ENCODE measurements around the gene NSA2.
"Not testable (repeated sequence)": the region's sequence is repeated elsewhere in the genome, so short reads cannot be mapped to it uniquely, and the experiment has no call there.

NSA2 gene

GRCh38 chr5:74766849-74767578 is at the start of gene NSA2, which contains the start of gene GFM2:
TSS of gene NSA2 (plus strand) at chr5:74767249. CDS start at chr5:74767361, 112 bp downstream.
TSS of gene GFM2 (minus strand) at chr5:74767117. CDS start at chr5:74763742, 3,375 bp downstream.
- TF ChIP-seq CTCF (conservative IDR thresholded peaks at IDR 0.05; ENCODE audit: low read length) = no peak
- peak within 1 kb of the TSS; percentile 96 for H3K4me3 ChIP-seq (ENCODE audit: low read length)
- DNase-seq (ENCODE audit: low read depth) = peak; percentile 92

DNA sequence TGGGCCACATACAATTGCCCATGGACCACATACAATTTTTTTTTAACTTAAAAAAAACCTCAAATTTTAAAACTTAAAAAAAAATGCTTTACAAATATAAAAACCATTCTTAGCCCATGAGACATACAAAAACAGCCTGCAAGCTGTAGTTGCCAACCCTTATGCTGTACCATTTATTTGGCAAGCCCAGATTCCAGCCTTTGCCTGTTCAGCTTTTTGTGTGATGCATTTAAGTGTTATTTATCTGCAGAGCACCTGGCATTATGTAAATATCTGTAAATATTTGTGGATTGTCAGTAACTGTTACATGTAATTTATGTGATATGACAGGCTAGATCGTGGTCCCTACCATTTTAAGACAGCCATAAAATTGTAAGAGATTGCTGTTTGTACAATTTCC is 49.5 kb upstream of the NSA2 start:
- TF ChIP-seq CTCF (conservative IDR thresholded peaks at IDR 0.05; ENCODE audit: low read length) = no peak
- no peak overlapping the region for H3K4me3 ChIP-seq (ENCODE audit: low read length)
- DNase-seq (ENCODE audit: low read depth) = no peak

DNA sequence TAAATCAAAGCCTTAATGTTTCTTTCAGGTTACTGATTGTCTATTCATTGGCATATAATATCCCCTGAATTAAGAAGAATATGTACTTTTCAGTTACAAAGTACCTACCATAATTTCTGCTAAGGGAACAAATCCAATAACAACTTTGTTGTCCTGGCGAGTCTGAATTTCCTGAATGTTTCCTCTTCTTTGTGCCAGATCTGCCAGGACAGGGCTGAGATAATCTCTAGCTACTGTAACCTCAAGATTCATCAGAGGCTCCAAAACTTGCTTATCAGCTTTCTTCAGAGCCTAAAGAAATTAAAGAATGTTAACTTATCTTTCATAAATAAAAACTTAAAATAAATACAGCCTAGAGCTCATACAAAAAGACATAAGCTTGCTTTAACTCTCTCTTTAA is 44.8 kb upstream of the NSA2 start:
- DNase-seq (ENCODE audit: low read depth) = no peak

GRCh38 chr5:74725331-74725730 is 41.7 kb upstream of the NSA2 start:
- DNase-seq (ENCODE audit: low read depth) = no peak
- no peak for TF ChIP-seq CTCF (conservative IDR thresholded peaks at IDR 0.05; ENCODE audit: low read length)
- H3K4me3 ChIP-seq (ENCODE audit: low read length) = no peak overlapping the region

More for the DNA sequence above, 44.8 kb upstream of the NSA2 start:
- no peak overlapping the region for H3K4me3 ChIP-seq (ENCODE audit: low read length)
- TF ChIP-seq CTCF (conservative IDR thresholded peaks at IDR 0.05; ENCODE audit: low read length) = no peak

DNA sequence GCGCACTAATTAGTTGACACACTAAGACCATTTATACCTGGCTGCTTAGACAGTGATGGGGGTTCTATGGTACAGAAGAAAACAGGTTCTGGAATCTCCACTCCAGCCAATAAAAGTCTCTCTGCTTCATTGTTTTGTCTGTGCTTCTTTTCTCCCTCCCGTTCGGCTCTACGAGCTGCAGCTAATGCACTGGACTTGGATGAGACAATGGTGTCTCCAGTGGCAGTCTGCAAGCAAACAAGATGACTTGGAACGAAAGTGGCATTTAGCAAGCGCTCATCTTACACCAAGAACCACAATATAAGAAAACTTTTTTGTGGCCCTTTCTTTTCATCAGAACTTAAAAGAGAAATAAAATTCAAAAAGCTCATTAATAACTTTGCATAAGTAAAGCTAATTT is 30.3 kb upstream of the NSA2 start:
- no peak for DNase-seq (ENCODE audit: low read depth)
- no peak for TF ChIP-seq CTCF (conservative IDR thresholded peaks at IDR 0.05; ENCODE audit: low read length)

DNA sequence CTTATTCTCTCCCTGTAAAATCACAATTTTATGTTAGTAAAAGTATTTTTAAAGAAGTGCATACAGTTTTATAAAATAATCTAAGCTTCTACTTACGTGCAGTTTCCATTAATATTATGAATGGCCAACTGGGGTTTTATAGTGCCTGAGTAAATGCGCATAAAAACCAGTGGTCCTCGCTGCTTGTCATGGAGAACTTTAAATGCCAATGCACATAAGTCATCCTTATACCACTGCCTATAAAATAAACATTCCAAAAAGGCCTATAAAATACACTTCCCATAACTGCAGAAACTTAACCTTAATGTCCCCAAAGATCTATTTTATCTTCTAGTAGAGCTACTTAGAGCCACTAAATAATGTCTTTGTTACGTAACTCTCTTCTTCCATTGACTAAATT is 28.6 kb upstream of the NSA2 start:
- no peak for DNase-seq (ENCODE audit: low read depth)
- H3K4me3 ChIP-seq (ENCODE audit: low read length) = no peak overlapping the region
- TF ChIP-seq CTCF (conservative IDR thresholded peaks at IDR 0.05; ENCODE audit: low read length) = no peak

More for the DNA sequence above, 30.3 kb upstream of the NSA2 start:
- H3K4me3 ChIP-seq (ENCODE audit: low read length) = no peak overlapping the region

DNA sequence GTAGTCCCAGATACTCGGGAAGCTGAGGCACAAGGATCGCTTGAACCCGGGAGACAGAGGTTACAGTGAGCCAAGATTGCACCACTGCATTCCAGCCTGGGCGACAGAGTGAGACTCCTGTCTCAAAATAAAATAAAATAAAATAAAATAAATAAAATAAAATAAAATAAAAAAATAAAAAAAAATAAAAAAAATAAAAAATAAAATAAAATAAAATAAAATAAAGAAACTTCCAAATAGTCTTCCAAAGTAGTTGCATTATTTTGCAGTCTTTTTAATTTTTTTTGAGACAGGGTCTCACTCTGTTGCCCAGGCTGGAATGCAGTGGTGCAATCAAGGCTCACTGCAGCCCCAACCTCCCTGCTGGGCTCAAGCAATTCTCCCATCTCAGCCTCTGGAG is 18.3 kb upstream of the NSA2 start:
- H3K4me3 ChIP-seq (ENCODE audit: low read length); DNase-seq (ENCODE audit: low read depth): not testable (repeated sequence)
